SK-N-SH treated with all-trans-retinoic acid at 6 μM for 48 hours (cell line): ENCODE measurements around the gene EML4.
"Not testable (repeated sequence)": the region's sequence is repeated elsewhere in the genome, so short reads cannot be mapped to it uniquely, and the experiment has no call there.

Experiments
- ATAC-seq: fragments of 200-7000 bp; cut with Tn5 transposase; 3 replicates; pipeline ENCODE4 v1.9.1; 2020; ENCODE audit warnings: mild to moderate bottlenecking, moderate library complexity
- ARNTL ChIP-seq: fragments of 450-650 bp; formaldehyde crosslinking; IDR thresholded peaks from 2 replicates; pipeline ENCODE4 v1.5.0; 2020; ENCODE audit warnings: low read depth, mild to moderate bottlenecking, moderate library complexity, borderline replicate concordance
- BACH2 ChIP-seq: fragments of 250-450 bp; sonication (Bioruptor Pico); IDR thresholded peaks from 2 replicates; pipeline ENCODE4 v1.9.0; 2021; ENCODE audit warnings: mild to moderate bottlenecking, borderline replicate concordance
- CSDC2 ChIP-seq: fragments of 250-450 bp; sonication (Bioruptor Pico); IDR thresholded peaks from 2 replicates; pipeline ENCODE4 v1.5.0; 2020; ENCODE audit warnings: mild to moderate bottlenecking, moderate library complexity
- ESRRG ChIP-seq: fragments of 250-450 bp; sonication (Bioruptor Pico); IDR thresholded peaks from 2 replicates; pipeline ENCODE4 v1.6.1; 2021; ENCODE audit warnings: mild to moderate bottlenecking
- PPARA ChIP-seq: fragments of 250-450 bp; sonication (Bioruptor Pico); IDR thresholded peaks from 2 replicates; pipeline ENCODE4 v1.5.0; 2020; ENCODE audit warnings: mild to moderate bottlenecking, borderline replicate concordance
- RARB ChIP-seq: fragments of 250-450 bp; sonication (Bioruptor Pico); IDR thresholded peaks from 2 replicates; pipeline ENCODE4 v1.8.0; 2021; ENCODE audit warnings: mild to moderate bottlenecking, moderate library complexity
- SNAI2 ChIP-seq: fragments of 250-450 bp; sonication (Bioruptor Pico); IDR thresholded peaks from 2 replicates; pipeline ENCODE4 v1.5.0; 2020; ENCODE audit warnings: mild to moderate bottlenecking, moderate library complexity
- TCF4 ChIP-seq: fragments of 250-450 bp; sonication (Bioruptor Pico); IDR thresholded peaks from 2 replicates; pipeline ENCODE4 v1.8.0; 2021; ENCODE audit warnings: mild to moderate bottlenecking, moderate library complexity, borderline replicate concordance
- TOX ChIP-seq: fragments of 250-450 bp; sonication (Bioruptor Pico); IDR thresholded peaks from 2 replicates; pipeline ENCODE4 v1.8.0; 2021; ENCODE audit warnings: mild to moderate bottlenecking, moderate library complexity, borderline replicate concordance
- ZC3H10 ChIP-seq: fragments of 250-450 bp; sonication (Bioruptor Pico); IDR thresholded peaks from 2 replicates; pipeline ENCODE4 v1.5.1; 2021; ENCODE audit warnings: mild to moderate bottlenecking, moderate library complexity
- ZFP3 ChIP-seq: fragments of 250-450 bp; sonication (Bioruptor Pico); IDR thresholded peaks from 2 replicates; pipeline ENCODE4 v1.5.0; 2020; ENCODE audit warnings: mild to moderate bottlenecking, moderate library complexity
- ZFP30 ChIP-seq: fragments of 450-650 bp; formaldehyde crosslinking; IDR thresholded peaks from 2 replicates; pipeline ENCODE4 v1.5.0; 2022; ENCODE audit warnings: mild to moderate bottlenecking, moderate library complexity
- ZNF70 ChIP-seq: fragments of 450-650 bp; formaldehyde crosslinking; IDR thresholded peaks from 2 replicates; pipeline ENCODE4 v1.5.0; 2020; ENCODE audit warnings: mild to moderate bottlenecking, moderate library complexity
- ZNF8 ChIP-seq: fragments of 450-650 bp; formaldehyde crosslinking; IDR thresholded peaks from 2 replicates; pipeline ENCODE4 v1.5.0; 2020; ENCODE audit warnings: mild to moderate bottlenecking, moderate library complexity
- TF ChIP-seq, protein P1 (sequence below): fragments of 250-450 bp; sonication (Bioruptor Pico); IDR thresholded peaks from 2 replicates; pipeline ENCODE4 v1.5.0; 2020; ENCODE audit warnings: mild to moderate bottlenecking, moderate library complexity
- TF ChIP-seq, protein P2 (sequence below): fragments of 250-450 bp; sonication (Bioruptor Pico); IDR thresholded peaks from 2 replicates; pipeline ENCODE4 v1.5.1; 2020; ENCODE audit warnings: low read depth, mild to moderate bottlenecking, moderate library complexity
- TF ChIP-seq, protein P3 (sequence below): fragments of 250-450 bp; sonication (Bioruptor Pico); IDR thresholded peaks from 2 replicates; pipeline ENCODE4 v1.5.1; 2021; ENCODE audit warnings: mild to moderate bottlenecking, moderate library complexity
- TF ChIP-seq, protein P4 (sequence below): fragments of 250-450 bp; sonication (Bioruptor Pico); IDR thresholded peaks from 2 replicates; pipeline ENCODE4 v1.8.0; 2021; ENCODE audit warnings: low read depth, mild to moderate bottlenecking, moderate library complexity, borderline replicate concordance
- TF ChIP-seq, protein P5 (sequence below): fragments of 250-450 bp; sonication (Bioruptor Pico); IDR thresholded peaks from 2 replicates; pipeline ENCODE4 v1.8.0; 2020; ENCODE audit warnings: mild to moderate bottlenecking, moderate library complexity, borderline replicate concordance

EML4 gene

DNA sequence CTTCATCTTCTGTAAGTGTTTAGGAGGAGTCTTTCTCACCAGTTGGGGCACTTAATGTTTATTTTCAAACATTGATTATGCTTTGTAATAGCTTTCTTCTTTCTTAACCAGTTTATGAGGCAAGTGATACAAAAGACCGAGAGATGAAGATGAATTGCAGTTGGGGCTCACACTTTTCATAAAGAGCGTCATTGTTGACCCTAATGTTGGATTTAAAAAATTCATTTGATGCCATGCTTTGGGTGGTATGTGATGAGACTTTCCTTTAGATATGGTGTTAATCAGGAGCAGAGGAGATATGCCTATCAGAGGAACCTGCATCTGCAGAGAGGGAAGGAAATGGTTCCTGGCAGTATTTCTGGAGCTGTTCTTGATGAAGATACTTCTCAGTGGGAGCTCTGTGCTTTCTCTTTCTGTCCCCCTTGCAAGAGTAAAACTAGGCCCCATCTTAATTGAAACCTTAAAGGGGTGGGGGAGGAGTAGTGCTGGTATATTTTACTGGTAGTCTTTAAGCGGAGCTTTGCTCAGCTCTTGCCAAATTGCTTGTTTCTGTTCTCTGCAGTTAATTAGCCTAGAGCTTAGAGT, 2.3 kb downstream of the EML4 start:
- ATAC-seq, result peak; percentile 4
- TF ChIP-seq BACH2 (CRISPR knock-in tag), result no peak

DNA sequence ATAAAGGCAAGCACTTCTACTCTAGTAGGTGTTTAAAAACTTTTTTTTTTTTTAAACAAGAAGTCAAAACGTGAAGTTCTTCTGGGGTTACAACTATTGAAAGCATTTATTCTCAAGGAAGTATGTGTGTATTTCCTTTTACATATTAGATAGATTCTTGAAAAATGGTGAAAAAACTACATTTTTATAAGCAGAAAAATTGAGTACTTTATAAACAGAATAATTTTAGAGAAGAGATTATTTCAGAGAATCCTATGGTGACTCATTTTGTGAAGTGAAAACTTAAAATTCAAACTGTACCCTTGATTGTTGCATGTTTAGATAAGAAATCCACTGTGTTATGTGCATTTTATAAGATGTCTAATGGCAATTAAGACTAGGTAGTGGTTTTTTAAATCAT, 2.9 kb downstream of the EML4 start:
- TF ChIP-seq ARNTL (CRISPR knock-in tag), result no peak
- TF ChIP-seq, protein P1, sequence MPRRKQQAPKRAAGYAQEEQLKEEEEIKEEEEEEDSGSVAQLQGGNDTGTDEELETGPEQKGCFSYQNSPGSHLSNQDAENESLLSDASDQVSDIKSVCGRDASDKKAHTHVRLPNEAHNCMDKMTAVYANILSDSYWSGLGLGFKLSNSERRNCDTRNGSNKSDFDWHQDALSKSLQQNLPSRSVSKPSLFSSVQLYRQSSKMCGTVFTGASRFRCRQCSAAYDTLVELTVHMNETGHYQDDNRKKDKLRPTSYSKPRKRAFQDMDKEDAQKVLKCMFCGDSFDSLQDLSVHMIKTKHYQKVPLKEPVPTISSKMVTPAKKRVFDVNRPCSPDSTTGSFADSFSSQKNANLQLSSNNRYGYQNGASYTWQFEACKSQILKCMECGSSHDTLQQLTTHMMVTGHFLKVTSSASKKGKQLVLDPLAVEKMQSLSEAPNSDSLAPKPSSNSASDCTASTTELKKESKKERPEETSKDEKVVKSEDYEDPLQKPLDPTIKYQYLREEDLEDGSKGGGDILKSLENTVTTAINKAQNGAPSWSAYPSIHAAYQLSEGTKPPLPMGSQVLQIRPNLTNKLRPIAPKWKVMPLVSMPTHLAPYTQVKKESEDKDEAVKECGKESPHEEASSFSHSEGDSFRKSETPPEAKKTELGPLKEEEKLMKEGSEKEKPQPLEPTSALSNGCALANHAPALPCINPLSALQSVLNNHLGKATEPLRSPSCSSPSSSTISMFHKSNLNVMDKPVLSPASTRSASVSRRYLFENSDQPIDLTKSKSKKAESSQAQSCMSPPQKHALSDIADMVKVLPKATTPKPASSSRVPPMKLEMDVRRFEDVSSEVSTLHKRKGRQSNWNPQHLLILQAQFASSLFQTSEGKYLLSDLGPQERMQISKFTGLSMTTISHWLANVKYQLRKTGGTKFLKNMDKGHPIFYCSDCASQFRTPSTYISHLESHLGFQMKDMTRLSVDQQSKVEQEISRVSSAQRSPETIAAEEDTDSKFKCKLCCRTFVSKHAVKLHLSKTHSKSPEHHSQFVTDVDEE (CRISPR knock-in tag), result no peak
- no peak for TF ChIP-seq ZNF70 (CRISPR knock-in tag)
- no peak for TF ChIP-seq CSDC2 (CRISPR knock-in tag)
- ATAC-seq, result no peak

DNA sequence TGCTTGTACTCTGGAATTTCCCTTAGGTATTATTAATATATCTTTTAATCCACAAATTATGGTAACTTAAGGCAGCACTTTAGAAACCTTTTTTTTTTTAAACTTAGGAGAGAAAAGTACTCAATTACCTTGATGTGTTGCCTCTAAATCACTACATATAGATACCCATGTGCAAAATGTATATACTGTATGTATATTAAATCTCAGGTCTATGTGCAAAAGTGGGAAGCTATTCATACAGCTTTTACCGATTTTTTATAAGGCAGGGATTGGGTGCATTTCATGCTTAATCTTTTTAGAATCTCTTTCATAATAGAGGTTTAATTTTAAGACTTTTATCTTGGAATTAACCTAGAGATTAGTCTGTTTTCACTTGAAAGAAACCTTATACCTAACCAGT, 3.4 kb downstream of the EML4 start:
- ATAC-seq, result no peak
- no peak for TF ChIP-seq ZC3H10 (CRISPR knock-in tag)

DNA sequence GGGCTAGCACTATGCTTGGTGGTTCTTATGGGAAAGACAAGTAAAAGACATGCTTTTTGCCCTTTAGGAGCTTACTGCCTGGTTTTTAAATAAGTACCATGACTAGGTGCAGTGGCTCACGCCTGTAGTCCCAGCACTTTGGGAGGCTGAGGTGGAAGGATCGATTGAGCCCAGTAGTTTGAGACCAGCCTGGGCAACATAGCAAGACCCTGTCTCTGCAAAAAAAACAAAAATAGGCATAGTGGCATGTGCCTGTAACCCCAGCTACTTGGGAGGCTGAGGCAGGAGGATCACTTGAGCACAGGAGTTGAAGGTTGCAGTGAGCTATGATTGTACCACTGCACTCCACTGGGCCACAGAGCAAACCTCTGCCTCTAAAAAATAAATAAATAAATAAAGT, 4.3 kb downstream of the EML4 start:
- ATAC-seq, result not testable (repeated sequence)

DNA sequence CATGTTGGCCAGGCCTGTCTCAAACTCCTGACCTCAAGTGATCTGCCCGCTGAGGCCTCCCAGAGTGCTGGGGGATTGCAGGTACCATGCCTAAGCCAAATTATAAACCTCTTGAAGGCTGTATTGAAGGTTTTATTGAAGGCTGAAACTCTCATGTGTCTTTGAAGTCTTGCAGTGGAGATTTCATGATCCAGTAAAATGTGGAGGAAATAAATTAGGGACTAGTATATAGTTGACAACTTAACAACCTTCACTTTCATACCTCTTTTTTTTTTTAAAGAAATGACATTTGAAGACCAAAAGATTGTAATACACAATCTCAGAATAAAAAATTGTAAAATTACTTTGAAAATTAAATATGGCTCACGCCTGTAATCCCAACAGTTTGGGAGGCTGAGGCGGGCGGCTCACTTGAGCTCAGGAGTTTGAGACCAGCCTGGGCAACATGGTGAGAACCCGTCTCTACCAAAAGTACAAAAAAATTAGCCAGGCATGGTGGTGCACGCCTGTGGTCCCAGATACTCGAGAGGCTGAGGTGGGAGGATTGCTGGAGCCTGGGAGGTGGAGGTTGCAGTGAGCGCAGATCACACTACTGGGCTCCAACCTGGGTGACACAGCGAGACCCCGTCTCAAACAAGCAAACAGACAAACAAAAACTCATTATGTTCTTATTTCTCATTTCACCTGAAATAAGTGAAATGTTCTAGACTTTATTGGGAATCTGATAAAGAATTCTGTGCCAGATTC, 8.0 kb downstream of the EML4 start:
- no peak for ATAC-seq
- TF ChIP-seq ZFP30 (CRISPR knock-in tag), result no peak
- TF ChIP-seq, protein P2, sequence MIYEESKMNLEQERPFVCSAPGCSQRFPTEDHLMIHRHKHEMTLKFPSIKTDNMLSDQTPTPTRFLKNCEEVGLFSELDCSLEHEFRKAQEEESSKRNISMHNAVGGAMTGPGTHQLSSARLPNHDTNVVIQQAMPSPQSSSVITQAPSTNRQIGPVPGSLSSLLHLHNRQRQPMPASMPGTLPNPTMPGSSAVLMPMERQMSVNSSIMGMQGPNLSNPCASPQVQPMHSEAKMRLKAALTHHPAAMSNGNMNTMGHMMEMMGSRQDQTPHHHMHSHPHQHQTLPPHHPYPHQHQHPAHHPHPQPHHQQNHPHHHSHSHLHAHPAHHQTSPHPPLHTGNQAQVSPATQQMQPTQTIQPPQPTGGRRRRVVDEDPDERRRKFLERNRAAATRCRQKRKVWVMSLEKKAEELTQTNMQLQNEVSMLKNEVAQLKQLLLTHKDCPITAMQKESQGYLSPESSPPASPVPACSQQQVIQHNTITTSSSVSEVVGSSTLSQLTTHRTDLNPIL, result no peak
- TF ChIP-seq TCF4 (CRISPR knock-in tag), result no peak
- TF ChIP-seq ZNF8 (CRISPR knock-in tag), result no peak
- no peak for TF ChIP-seq RARB
- no peak for TF ChIP-seq CSDC2 (CRISPR knock-in tag)
- TF ChIP-seq ESRRG (CRISPR knock-in tag), result no peak
- no peak for TF ChIP-seq SNAI2
- TF ChIP-seq, protein P3, sequence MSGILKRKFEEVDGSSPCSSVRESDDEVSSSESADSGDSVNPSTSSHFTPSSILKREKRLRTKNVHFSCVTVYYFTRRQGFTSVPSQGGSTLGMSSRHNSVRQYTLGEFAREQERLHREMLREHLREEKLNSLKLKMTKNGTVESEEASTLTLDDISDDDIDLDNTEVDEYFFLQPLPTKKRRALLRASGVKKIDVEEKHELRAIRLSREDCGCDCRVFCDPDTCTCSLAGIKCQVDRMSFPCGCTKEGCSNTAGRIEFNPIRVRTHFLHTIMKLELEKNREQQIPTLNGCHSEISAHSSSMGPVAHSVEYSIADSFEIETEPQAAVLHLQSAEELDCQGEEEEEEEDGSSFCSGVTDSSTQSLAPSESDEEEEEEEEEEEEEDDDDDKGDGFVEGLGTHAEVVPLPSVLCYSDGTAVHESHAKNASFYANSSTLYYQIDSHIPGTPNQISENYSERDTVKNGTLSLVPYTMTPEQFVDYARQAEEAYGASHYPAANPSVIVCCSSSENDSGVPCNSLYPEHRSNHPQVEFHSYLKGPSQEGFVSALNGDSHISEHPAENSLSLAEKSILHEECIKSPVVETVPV (CRISPR knock-in tag), result no peak
- TF ChIP-seq ZNF70 (CRISPR knock-in tag), result no peak
- TF ChIP-seq, protein P4, sequence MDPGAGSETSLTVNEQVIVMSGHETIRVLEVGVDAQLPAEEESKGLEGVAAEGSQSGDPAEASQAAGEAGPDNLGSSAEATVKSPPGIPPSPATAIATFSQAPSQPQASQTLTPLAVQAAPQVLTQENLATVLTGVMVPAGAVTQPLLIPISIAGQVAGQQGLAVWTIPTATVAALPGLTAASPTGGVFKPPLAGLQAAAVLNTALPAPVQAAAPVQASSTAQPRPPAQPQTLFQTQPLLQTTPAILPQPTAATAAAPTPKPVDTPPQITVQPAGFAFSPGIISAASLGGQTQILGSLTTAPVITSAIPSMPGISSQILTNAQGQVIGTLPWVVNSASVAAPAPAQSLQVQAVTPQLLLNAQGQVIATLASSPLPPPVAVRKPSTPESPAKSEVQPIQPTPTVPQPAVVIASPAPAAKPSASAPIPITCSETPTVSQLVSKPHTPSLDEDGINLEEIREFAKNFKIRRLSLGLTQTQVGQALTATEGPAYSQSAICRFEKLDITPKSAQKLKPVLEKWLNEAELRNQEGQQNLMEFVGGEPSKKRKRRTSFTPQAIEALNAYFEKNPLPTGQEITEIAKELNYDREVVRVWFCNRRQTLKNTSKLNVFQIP, result no peak
- no peak for TF ChIP-seq ZC3H10 (CRISPR knock-in tag)
- TF ChIP-seq, protein P5, sequence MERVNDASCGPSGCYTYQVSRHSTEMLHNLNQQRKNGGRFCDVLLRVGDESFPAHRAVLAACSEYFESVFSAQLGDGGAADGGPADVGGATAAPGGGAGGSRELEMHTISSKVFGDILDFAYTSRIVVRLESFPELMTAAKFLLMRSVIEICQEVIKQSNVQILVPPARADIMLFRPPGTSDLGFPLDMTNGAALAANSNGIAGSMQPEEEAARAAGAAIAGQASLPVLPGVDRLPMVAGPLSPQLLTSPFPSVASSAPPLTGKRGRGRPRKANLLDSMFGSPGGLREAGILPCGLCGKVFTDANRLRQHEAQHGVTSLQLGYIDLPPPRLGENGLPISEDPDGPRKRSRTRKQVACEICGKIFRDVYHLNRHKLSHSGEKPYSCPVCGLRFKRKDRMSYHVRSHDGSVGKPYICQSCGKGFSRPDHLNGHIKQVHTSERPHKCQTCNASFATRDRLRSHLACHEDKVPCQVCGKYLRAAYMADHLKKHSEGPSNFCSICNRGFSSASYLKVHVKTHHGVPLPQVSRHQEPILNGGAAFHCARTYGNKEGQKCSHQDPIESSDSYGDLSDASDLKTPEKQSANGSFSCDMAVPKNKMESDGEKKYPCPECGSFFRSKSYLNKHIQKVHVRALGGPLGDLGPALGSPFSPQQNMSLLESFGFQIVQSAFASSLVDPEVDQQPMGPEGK (CRISPR knock-in tag), result no peak
- no peak for TF ChIP-seq PPARA (CRISPR knock-in tag)
- TF ChIP-seq BACH2 (CRISPR knock-in tag), result no peak
- no peak for TF ChIP-seq TOX (CRISPR knock-in tag)
- TF ChIP-seq ZFP3 (CRISPR knock-in tag), result no peak
- TF ChIP-seq, protein P1 (CRISPR knock-in tag), result no peak
